OCI-LY7 (cell line): Measurements from ENCODE around the gene KCNA3. TPM values are rescaled to one million over a fixed set of nuclear protein-coding genes. Genes with fewer than 3 reads are reported as not detected.

Experiments
- BruUV-seq: library from RNA; stranded (reverse); fragments of 400-500 nt; replicated peaks from 2 replicates; lab custom pipeline; 2021; lab: Mats Ljungman, UMichigan
- CTCF ChIA-PET: fragments of 300-600 bp; sonication (Branson Sonifier 250); formaldehyde crosslinking; loops from one replicate; lab custom pipeline; 2022; ENCODE audit warnings: antibody characterized with exemption; ENCODE audit not compliant: unreplicated experiment; lab: Charles Lee
- POLR2A ChIA-PET: fragments of 300-600 bp; sonication (Branson Sonifier 250); formaldehyde crosslinking; loops from one replicate; lab custom pipeline; 2022; ENCODE audit warnings: antibody characterized with exemption; lab: Charles Lee
- DNase-seq: peaks from one replicate; pipeline ENCODE4 v3.0.0-alpha.2; 2015; ENCODE audit warnings: low spot score
- H2AFZ ChIP-seq: fragments of 200-600 bp; sonication (generic), shearing (Covaris generic); 2 replicates; pipeline ENCODE4 v1.6.1; 2014; ENCODE audit warnings: mild to moderate bottlenecking, antibody characterized with exemption, low read length, moderate library complexity
- H3K27ac ChIP-seq: fragments of 200-600 bp; sonication (generic); 2 replicates; pipeline ENCODE4 v1.5.1; 2014; ENCODE audit warnings: mixed run types, low read depth, mild to moderate bottlenecking, moderate library complexity, low read length, inconsistent platforms; ENCODE audit not compliant: poor library complexity, severe bottlenecking
- H3K36me3 ChIP-seq: fragments of 200-600 bp; sonication (generic); 2 replicates; pipeline ENCODE4 v1.6.1; 2014; ENCODE audit warnings: mild to moderate bottlenecking, antibody characterized with exemption, low read length, moderate library complexity, mixed read lengths; ENCODE audit not compliant: insufficient read depth
- H3K4me1 ChIP-seq: fragments of 200-600 bp; sonication (generic); 2 replicates; pipeline ENCODE4 v1.5.1; 2014; ENCODE audit warnings: mild to moderate bottlenecking, low read length; ENCODE audit not compliant: insufficient read depth, poor library complexity, severe bottlenecking
- H3K4me2 ChIP-seq: fragments of 200-600 bp; sonication (generic); 2 replicates; pipeline ENCODE4 v1.6.1; 2014; ENCODE audit warnings: mild to moderate bottlenecking, low read length
- H3K4me3 ChIP-seq: fragments of 200-600 bp; sonication (generic); 2 replicates; pipeline ENCODE4 v1.5.1; 2014; ENCODE audit warnings: mild to moderate bottlenecking, low read depth, low read length; ENCODE audit not compliant: poor library complexity, severe bottlenecking
- H3K79me2 ChIP-seq: fragments of 200-600 bp; sonication (generic); 2 replicates; pipeline ENCODE4 v1.6.1; 2016; ENCODE audit warnings: low read depth, mild to moderate bottlenecking, low read length, moderate library complexity, mixed read lengths; ENCODE audit not compliant: insufficient read depth
- H3K9me2 ChIP-seq: fragments of 200-600 bp; sonication (generic); 2 replicates; pipeline ENCODE4 v1.6.1; 2016; ENCODE audit warnings: mild to moderate bottlenecking, low read length, mixed read lengths; ENCODE audit not compliant: insufficient read depth
- H3K9me3 ChIP-seq: fragments of 200-600 bp; sonication (generic); 2 replicates; pipeline ENCODE4 v1.6.1; 2014; ENCODE audit warnings: mild to moderate bottlenecking, mixed run types, low read length, mixed read lengths
- H4K20me1 ChIP-seq: fragments of 200-600 bp; sonication (generic); 2 replicates; pipeline ENCODE4 v1.6.1; 2014; ENCODE audit warnings: mild to moderate bottlenecking, antibody characterized with exemption, low read length, moderate library complexity, mixed read lengths; ENCODE audit not compliant: insufficient read depth
- CTCF ChIP-seq: fragments of 200-600 bp; sonication (generic); conservative IDR thresholded peaks from 2 replicates; pipeline ENCODE4 v1.5.1; 2014; ENCODE audit warnings: mild to moderate bottlenecking, antibody characterized with exemption, low read length, moderate library complexity, mixed read lengths
- EZH2phosphoT487 ChIP-seq: fragments of 200-600 bp; sonication (generic); IDR thresholded peaks from 2 replicates; pipeline ENCODE4 v1.6.1; 2018; ENCODE audit warnings: low read depth, borderline replicate concordance, mild to moderate bottlenecking, mixed run types, antibody characterized with exemption, low read length, moderate library complexity, mixed read lengths
- intact Hi-C: fragments of 100-400 bp; cut with micrococcal nuclease; formaldehyde crosslinking; loops from one replicate; pipeline ENCODE4 v1.10.0; 2022; ENCODE audit not compliant: unreplicated experiment
- total RNA-seq, 2 experiments: library from RNA; depleted of rRNA in 1 of 2; stranded (reverse); fragments of >200 nt in 1 of 2; shearing (Covaris generic) in 1 of 2; gene quantifications; 2 replicates each; pipeline ENCODE4 v1.2.3, GENCODE V29; 2014 to 2022

Gene KCNA3
- total RNA-seq, 2 experiments from 2014 or later = 43.6 to 58.0 TPM

- H3K36me3 ChIP-seq = peaks cover 7% of the 10 kb centered on the region
- ChIA-PET POLR2A (interaction anchor here (0.6 to 3.8 kb wide), 14 partner anchors 10 to 332 kb away, joined by 3 to 27 read pairs (median 4); no protein-coding TSS in a partner anchor), CTCF (interaction anchor here (1.0 to 1.6 kb wide), 3 partner anchors 35 to 93 kb away, joined by 3 to 7 read pairs (median 3); no protein-coding TSS in a partner anchor)
- H3K9me2 ChIP-seq = no peaks in the 10 kb centered on the region
- peak overlapping the region; percentile 97 for H3K27ac ChIP-seq
- H3K79me2 ChIP-seq = peaks cover 56% of the 10 kb centered on the region
- H2AFZ ChIP-seq = no peak overlapping the region
- H3K4me1 ChIP-seq = peaks cover 40% of the 10 kb centered on the region
- peak overlapping the region; percentile 84 for H3K4me3 ChIP-seq
- H3K9me3 ChIP-seq = no peaks in the 10 kb centered on the region
- intact Hi-C loops = loop anchor here (2.0 to 10.0 kb wide), 5 partner anchors 109 to 1246 kb away; partner anchors contain the start of genes PSMA5 and RBM15
- peak overlapping the region; percentile 90 for H3K4me2 ChIP-seq
- H4K20me1 ChIP-seq = no peaks in the 10 kb centered on the region
- 0 out of 2 replicates have a peak, but pooled peaks have one; percentile 30 for TF ChIP-seq CTCF
- TF ChIP-seq EZH2phosphoT487 = no peak
- DNase-seq = peak; percentile 72
- BruUV-seq = TSS peak; percentile 70
Observed at GRCh38 chr1:110673197-110673701, 1.5 kb downstream of the KCNA3 start.

GRCh38 chr1:110672753-110673108 lies 2.0 kb downstream of the KCNA3 start:
- peak overlapping the region; percentile 97 for H3K27ac ChIP-seq
- H4K20me1 ChIP-seq = no peaks in the 10 kb centered on the region
- peak overlapping the region; percentile 84 for H3K4me3 ChIP-seq
- ChIA-PET CTCF (interaction anchor here (1.4 to 1.6 kb wide), 2 partner anchors 35 to 36 kb away, joined by 3 to 7 read pairs; no protein-coding TSS in a partner anchor), POLR2A (interaction anchor here (1.0 to 3.8 kb wide), 10 partner anchors 9 to 114 kb away, joined by 3 to 27 read pairs (median 4); no protein-coding TSS in a partner anchor)
- TF ChIP-seq EZH2phosphoT487 (no peak), CTCF (no peak)
- no peaks in the 10 kb centered on the region for H3K9me2 ChIP-seq
- peaks cover 62% of the 10 kb centered on the region for H3K79me2 ChIP-seq
- peaks cover 43% of the 10 kb centered on the region for H3K4me1 ChIP-seq
- BruUV-seq = no TSS peak
- peak overlapping the region; percentile 90 for H3K4me2 ChIP-seq
- intact Hi-C loops = loop anchor here (1.0 to 10.0 kb wide), 8 partner anchors 36 to 1245 kb away; partner anchors contain the start of genes CD53, PSMA5 and RBM15
- DNase-seq = peak; percentile 85
- no peaks in the 10 kb centered on the region for H3K9me3 ChIP-seq
- no peak overlapping the region for H2AFZ ChIP-seq
- H3K36me3 ChIP-seq = peaks cover 12% of the 10 kb centered on the region
